Measurements from ENCODE around the gene ARL15. TPM values are rescaled to one million over a fixed set of nuclear protein-coding genes. Genes with fewer than 3 reads are reported as not detected.

The ARL15 gene
- total RNA-seq, 1 donor from 2014 or later, result 30.8 TPM

DNA sequence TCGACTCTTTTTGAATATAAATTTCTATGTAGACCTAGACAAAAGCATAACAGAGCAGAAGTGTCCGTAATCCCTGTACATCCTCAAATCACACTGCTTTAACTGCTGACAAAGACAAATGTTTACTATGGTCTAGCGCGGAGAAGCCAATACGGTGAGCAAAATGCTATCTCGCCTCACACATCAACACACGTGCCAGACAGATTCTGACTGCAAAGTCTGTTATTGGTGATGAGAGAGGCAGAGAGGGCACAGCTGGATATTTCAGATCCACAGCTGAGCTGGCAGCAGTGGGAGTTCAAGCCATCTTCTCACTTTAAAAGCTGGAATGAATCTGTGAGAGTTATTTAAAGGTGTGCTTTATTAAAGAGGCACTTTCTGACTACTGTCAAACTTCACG, 124.3 kb downstream of the ARL15 start:
- Histone ChIP-seq H3K9me3 (no peaks in the 10 kb centered on the region), H3K4me3 (no peak overlapping the region), H3K27me3 (ENCODE audit: low read depth) (no peaks in the 10 kb centered on the region), H3K36me3 (no peaks in the 10 kb centered on the region), H3K27ac (no peak overlapping the region), H3K4me1 (no peaks in the 10 kb centered on the region)
- DNase-seq, result no peak
- intact Hi-C loops (cut with DNase I), result no loop called here
- TF ChIP-seq, protein P1, sequence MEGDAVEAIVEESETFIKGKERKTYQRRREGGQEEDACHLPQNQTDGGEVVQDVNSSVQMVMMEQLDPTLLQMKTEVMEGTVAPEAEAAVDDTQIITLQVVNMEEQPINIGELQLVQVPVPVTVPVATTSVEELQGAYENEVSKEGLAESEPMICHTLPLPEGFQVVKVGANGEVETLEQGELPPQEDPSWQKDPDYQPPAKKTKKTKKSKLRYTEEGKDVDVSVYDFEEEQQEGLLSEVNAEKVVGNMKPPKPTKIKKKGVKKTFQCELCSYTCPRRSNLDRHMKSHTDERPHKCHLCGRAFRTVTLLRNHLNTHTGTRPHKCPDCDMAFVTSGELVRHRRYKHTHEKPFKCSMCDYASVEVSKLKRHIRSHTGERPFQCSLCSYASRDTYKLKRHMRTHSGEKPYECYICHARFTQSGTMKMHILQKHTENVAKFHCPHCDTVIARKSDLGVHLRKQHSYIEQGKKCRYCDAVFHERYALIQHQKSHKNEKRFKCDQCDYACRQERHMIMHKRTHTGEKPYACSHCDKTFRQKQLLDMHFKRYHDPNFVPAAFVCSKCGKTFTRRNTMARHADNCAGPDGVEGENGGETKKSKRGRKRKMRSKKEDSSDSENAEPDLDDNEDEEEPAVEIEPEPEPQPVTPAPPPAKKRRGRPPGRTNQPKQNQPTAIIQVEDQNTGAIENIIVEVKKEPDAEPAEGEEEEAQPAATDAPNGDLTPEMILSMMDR (IDR thresholded peaks at IDR 0.05), result no peak
- ATAC-seq, result no peak

DNA sequence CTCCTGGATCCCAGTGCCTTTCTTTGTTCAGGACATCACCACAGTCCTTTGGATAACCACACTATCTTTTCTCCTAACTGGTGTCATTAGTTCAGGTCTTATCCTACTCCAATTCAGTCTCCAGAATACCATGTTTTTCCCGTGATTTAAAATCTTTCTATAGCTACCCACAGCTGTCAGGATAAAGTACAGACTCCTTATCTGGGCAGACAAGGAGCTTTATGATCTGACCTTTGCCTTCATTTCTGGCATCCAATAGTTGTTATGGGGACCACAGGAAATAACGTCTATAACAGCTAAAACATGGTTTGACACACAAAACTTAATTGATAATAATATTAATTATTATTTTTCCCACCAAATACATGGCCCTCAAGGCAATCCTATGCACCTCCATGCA, 125.6 kb downstream of the ARL15 start:
- TF ChIP-seq, protein P1 (IDR thresholded peaks at IDR 0.05), result no peak
- no peak for DNase-seq
- no peak for ATAC-seq
- Histone ChIP-seq H3K9me3 (no peaks in the 10 kb centered on the region), H3K36me3 (no peaks in the 10 kb centered on the region), H3K27me3 (ENCODE audit: low read depth) (no peaks in the 10 kb centered on the region), H3K4me1 (no peaks in the 10 kb centered on the region), H3K4me3 (no peak overlapping the region), H3K27ac (no peak overlapping the region)
- intact Hi-C loops (cut with DNase I), result no loop called here

DNA sequence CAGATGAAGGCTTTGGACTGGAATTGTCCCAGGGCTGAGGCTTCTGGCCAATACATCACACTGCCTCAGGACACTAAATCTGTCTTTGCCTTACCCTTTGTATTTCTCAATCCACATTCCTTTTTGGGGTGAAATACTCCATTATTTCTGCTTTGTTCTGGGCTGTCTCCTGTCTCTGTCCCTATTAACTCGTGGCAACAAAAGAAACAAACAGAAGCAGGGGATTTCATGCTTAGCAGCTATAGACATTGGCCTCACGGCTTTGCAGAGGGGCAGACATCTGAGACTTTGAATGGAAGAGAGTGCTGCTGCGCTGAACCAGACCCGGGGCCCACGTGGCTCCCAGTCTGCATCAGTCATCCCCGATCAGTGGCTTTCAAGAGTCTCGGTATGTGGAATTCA, 129.7 kb downstream of the ARL15 start:
- Histone ChIP-seq H3K4me3 (no peak overlapping the region), H3K4me1 (peaks cover 8% of the 10 kb centered on the region), H3K27ac (no peak overlapping the region), H3K9me3 (no peaks in the 10 kb centered on the region), H3K27me3 (ENCODE audit: low read depth) (no peaks in the 10 kb centered on the region), H3K36me3 (no peaks in the 10 kb centered on the region)
- DNase-seq (no peak), ATAC-seq (no peak)
- TF ChIP-seq, protein P1 (IDR thresholded peaks at IDR 0.05), result no peak
- intact Hi-C loops (cut with DNase I), result no loop called here

DNA sequence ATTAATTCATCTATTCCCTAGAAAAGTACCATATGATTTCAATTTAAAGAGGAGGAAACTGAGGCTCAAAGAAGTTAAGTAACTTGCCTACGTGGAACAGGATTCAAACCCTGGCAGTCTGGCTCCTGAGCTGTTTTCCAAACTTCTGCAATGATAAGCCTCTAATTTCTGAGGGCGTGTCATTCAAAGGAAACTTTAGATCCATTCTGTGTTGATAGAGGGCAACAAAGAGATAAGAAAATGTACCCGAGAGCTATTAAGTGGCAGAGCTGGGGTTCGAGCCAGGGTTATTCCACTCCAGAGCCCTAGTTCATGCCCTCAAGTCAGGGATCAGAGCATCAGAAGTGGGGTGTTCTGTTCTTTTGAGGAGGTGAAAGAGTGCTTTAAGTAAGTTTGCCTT, 131.4 kb downstream of the ARL15 start:
- intact Hi-C loops (cut with DNase I), result no loop called here
- H3K27me3 ChIP-seq (ENCODE audit: low read depth), result no peaks in the 10 kb centered on the region
- TF ChIP-seq, protein P1 (IDR thresholded peaks at IDR 0.05), result no peak
- DNase-seq, result no peak
- no peak for ATAC-seq
- no peaks in the 10 kb centered on the region for H3K9me3 ChIP-seq
- peaks cover 8% of the 10 kb centered on the region for H3K4me1 ChIP-seq
- H3K4me3 ChIP-seq, result no peak overlapping the region
- H3K36me3 ChIP-seq, result no peaks in the 10 kb centered on the region
- H3K27ac ChIP-seq, result no peak overlapping the region

DNA sequence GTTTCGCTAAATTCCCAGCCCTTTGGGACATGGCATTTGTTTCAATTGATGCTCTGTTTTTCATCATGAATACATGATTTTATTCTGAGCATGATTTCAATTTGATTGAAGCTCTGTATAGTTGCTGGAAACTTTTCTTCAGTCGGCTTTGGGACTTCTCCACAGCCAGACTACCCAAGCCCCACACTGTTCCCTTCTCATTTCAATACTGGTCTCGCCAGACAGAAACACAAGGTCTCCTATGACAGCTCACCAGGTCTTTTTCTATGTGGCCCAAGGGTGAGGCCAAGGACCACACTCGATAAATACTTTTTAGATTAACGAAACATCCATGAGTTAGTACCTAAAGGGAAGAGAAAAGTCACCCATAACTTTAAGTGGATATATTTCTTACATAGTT, 132.2 kb downstream of the ARL15 start:
- TF ChIP-seq, protein P1 (IDR thresholded peaks at IDR 0.05), result no peak
- Histone ChIP-seq H3K27me3 (ENCODE audit: low read depth) (no peaks in the 10 kb centered on the region), H3K9me3 (no peaks in the 10 kb centered on the region), H3K4me3 (no peak overlapping the region), H3K27ac (no peak overlapping the region), H3K36me3 (no peaks in the 10 kb centered on the region), H3K4me1 (peaks cover 8% of the 10 kb centered on the region)
- intact Hi-C loops (cut with DNase I), result no loop called here
- no peak for DNase-seq
- no peak for ATAC-seq

DNA sequence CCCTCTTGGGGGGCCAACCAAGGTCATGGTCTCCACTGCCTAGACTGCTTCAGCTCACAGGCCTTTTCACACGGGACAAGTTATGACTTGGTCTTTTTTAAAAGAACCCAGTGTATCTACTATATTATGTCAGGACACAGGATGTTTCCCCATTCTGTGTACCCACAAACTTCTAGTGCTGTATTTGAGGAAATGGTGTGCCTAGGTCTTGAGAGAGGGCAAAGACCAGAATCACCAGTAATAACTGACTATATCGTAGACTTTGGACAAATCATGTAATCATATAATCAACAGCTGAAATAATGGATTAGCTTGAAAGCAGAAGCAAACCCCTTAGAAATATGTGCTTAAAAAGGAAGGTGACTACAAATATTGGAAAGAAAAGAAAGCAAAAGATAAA, 133.3 kb downstream of the ARL15 start:
- DNase-seq, result no peak
- peak in 1 of 2 donors; percentile 39 for ATAC-seq

More for the DNA sequence above, 133.3 kb downstream of the ARL15 start:
- no peaks in the 10 kb centered on the region for H3K9me3 ChIP-seq
- intact Hi-C loops (cut with DNase I), result no loop called here
- TF ChIP-seq, protein P1 (IDR thresholded peaks at IDR 0.05), result no peak
- H3K4me3 ChIP-seq, result no peak overlapping the region
- no peak overlapping the region for H3K27ac ChIP-seq
- peaks cover 8% of the 10 kb centered on the region for H3K4me1 ChIP-seq
- no peaks in the 10 kb centered on the region for H3K36me3 ChIP-seq
- no peaks in the 10 kb centered on the region for H3K27me3 ChIP-seq (ENCODE audit: low read depth)
